DND-41 (cell line): Measurements from ENCODE around the gene HELB.
A peak's percentile ranks its signal among the peaks of the same experiment; 100 is the strongest.

Experiments
- ATAC-seq: fragments of 200-7000 bp; cut with Tn5 transposase; 3 replicates; pipeline ENCODE4 v1.9.1; 2021; ENCODE audit warnings: low read depth; ENCODE audit not compliant: insufficient read depth
- DNase-seq: peaks from one replicate; pipeline ENCODE4 v3.0.0-alpha.2; 2020
- H2AFZ ChIP-seq: 2 replicates; pipeline ENCODE4 v1.6.0; 2012; ENCODE audit warnings: low read depth, low read length
- H3K27ac ChIP-seq: 2 replicates; pipeline ENCODE4 v1.5.1; 2012; ENCODE audit warnings: low read length, inconsistent platforms
- H3K27me3 ChIP-seq: fragments of 200-600 bp; sonication (generic); 2 replicates; pipeline ENCODE4 v1.6.0; 2012; ENCODE audit warnings: low read length, mild to moderate bottlenecking, inconsistent platforms; ENCODE audit not compliant: insufficient read depth, poor library complexity
- H3K36me3 ChIP-seq: 2 replicates; pipeline ENCODE4 v1.5.1; 2012; ENCODE audit warnings: low read length, inconsistent platforms; ENCODE audit not compliant: insufficient read depth
- H3K4me1 ChIP-seq: 2 replicates; pipeline ENCODE4 v1.5.1; 2012; ENCODE audit warnings: mild to moderate bottlenecking, low read length; ENCODE audit not compliant: insufficient read depth
- H3K4me2 ChIP-seq: 2 replicates; pipeline ENCODE4 v1.6.0; 2012; ENCODE audit warnings: mild to moderate bottlenecking, moderate library complexity, low read length, inconsistent platforms; ENCODE audit not compliant: insufficient read depth
- H3K4me3 ChIP-seq, 2 experiments: fragments of 200-600 bp in 1 of 2; shearing (Covaris generic) in 1 of 2; 2 replicates each; pipeline ENCODE4 v1.5.1; 2012 to 2016; ENCODE audit warnings: inconsistent platforms in 2 of 2, low read length in 2 of 2, mild to moderate bottlenecking in 2 of 2, low read depth in 1 of 2, moderate library complexity in 1 of 2
- H3K79me2 ChIP-seq: 2 replicates; pipeline ENCODE4 v1.6.0; 2012; ENCODE audit warnings: low read length, inconsistent platforms; ENCODE audit not compliant: insufficient read depth
- H3K9ac ChIP-seq: 2 replicates; pipeline ENCODE4 v1.6.0; 2012; ENCODE audit warnings: low read depth, mild to moderate bottlenecking, inconsistent platforms, low read length, moderate library complexity
- H3K9me3 ChIP-seq: 2 replicates; pipeline ENCODE4 v1.5.1; 2012; ENCODE audit warnings: low read length, moderate library complexity, mild to moderate bottlenecking, inconsistent platforms; ENCODE audit not compliant: insufficient read depth, severe bottlenecking
- H4K20me1 ChIP-seq: 2 replicates; pipeline ENCODE4 v1.6.0; 2012; ENCODE audit warnings: low read length; ENCODE audit not compliant: insufficient read depth
- CTCF ChIP-seq: IDR thresholded peaks from 2 replicates; pipeline ENCODE4 v1.5.1; 2012; ENCODE audit warnings: borderline replicate concordance, low read length, moderate library complexity, mild to moderate bottlenecking; ENCODE audit not compliant: poor library complexity, severe bottlenecking; ENCODE audit errors: extremely low read depth
- EZH2 ChIP-seq: IDR thresholded peaks from 3 replicates; pipeline ENCODE4 v1.6.1; 2012; ENCODE audit warnings: borderline replicate concordance, low read depth, mild to moderate bottlenecking, moderate library complexity, low read length, inconsistent platforms; ENCODE audit not compliant: severe bottlenecking

The HELB gene

DNA sequence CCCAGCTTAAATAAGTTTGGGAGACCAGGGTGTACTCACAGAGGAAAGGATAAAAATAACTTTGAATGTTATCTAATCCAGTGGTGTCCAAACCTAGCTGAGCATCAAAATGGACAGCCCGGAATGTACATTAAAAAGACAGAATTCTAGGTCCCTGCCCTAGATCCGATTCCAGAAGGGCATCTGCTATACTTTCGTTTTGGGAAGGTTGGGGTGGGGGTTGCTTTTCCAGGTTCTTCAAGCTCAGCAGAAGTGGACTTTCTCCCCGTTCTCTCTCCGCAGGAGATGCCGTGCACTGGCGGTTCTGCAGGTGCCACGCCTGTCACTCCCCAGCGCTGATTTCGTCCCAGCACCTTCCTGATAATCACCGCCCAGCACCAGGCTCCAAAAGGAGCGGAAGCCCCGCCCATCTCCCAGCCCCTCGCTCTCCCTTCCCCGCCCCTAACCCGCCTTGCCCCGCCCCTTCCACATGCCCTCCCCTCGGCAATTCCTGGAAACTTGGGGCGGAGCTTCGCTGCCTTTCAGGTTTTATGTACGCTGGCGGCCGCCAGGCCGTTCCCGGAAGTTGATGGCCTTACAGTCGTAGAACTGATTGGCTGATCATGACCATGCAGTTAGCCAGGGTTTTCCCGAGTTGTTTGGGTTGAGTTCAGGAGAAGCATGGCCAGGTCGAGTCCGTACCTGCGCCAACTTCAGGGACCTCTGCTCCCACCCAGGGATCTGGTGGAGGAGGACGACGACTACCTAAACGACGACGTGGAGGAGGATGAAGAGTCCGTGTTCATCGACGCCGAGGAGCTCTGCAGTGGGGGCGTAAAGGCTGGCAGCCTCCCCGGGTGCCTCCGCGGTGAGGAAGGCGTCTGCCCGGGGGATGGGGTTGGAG is at the start of gene HELB:
TSS of gene HELB (plus strand) at position 550 of the 883 bp plus-strand sequence. CDS start at position 661, 111 bp downstream.
- peak within 1 kb of the TSS; percentile 70 to 94 for H3K4me3 ChIP-seq
- H4K20me1 ChIP-seq: no peaks in the 10 kb centered on the region
- ATAC-seq: peak; percentile 85
- peak within 1 kb of the TSS; percentile 96 for H2AFZ ChIP-seq
- H3K27ac ChIP-seq: peak within 1 kb of the TSS; percentile 97
- H3K36me3 ChIP-seq: no peaks in the 10 kb centered on the region; the same call in 1 of the 2 replicates
- H3K9me3 ChIP-seq: no peaks in the 10 kb centered on the region
- peaks cover 40% of the 10 kb centered on the region for H3K4me1 ChIP-seq
- peaks cover 26% of the 10 kb centered on the region for H3K79me2 ChIP-seq
- TF ChIP-seq CTCF (no peak), EZH2 (no peak)
- DNase-seq: peak; percentile 96
- peaks cover 2% of the 10 kb centered on the region for H3K27me3 ChIP-seq
- H3K4me2 ChIP-seq: peak within 1 kb of the TSS; percentile 96
- peak within 1 kb of the TSS; percentile 83 for H3K9ac ChIP-seq

- Histone ChIP-seq H3K27me3 (peaks cover 3% of the 10 kb centered on the region), H2AFZ (no peak overlapping the region), H4K20me1 (no peaks in the 10 kb centered on the region), H3K36me3 (no peaks in the 10 kb centered on the region), H3K79me2 (no peaks in the 10 kb centered on the region), H3K4me3 (no peak overlapping the region), H3K4me2 (no peak overlapping the region), H3K9ac (no peak overlapping the region), H3K4me1 (no peaks in the 10 kb centered on the region), H3K27ac (no peak overlapping the region), H3K9me3 (no peaks in the 10 kb centered on the region)
- DNase-seq (no peak), ATAC-seq (no peak)
- no peak for TF ChIP-seq CTCF
- no peak for TF ChIP-seq EZH2
These were observed 49.5 kb upstream of the HELB start for GRCh38 chr12:66252771-66253170.

- Histone ChIP-seq H3K9me3 (no peaks in the 10 kb centered on the region), H3K79me2 (no peaks in the 10 kb centered on the region), H3K4me3 (no peak overlapping the region), H3K9ac (no peak overlapping the region), H3K27ac (no peak overlapping the region), H3K27me3 (peaks cover 8% of the 10 kb centered on the region), H3K4me2 (no peak overlapping the region), H2AFZ (no peak overlapping the region), H3K4me1 (no peaks in the 10 kb centered on the region), H4K20me1 (no peaks in the 10 kb centered on the region), H3K36me3 (no peaks in the 10 kb centered on the region)
- ATAC-seq (no peak), DNase-seq (no peak)
- no peak for TF ChIP-seq CTCF
- TF ChIP-seq EZH2: no peak
These were observed 46.6 kb upstream of the HELB start for GRCh38 chr12:66255737-66256136.
